T-helper 2 cell treated with Interferon-gamma antibody and Interleukin-4, amounts not matched to agents 100 ng/mL and 5 ng/mL, for 36 hours (primary cell): Measurements from ENCODE around the gene ACOX2. TPM values are rescaled to one million over a fixed set of nuclear protein-coding genes. Genes with fewer than 3 reads are reported as not detected.

Experiments
- intact Hi-C: fragments of 100-400 bp; cut with micrococcal nuclease; formaldehyde crosslinking; loops from one replicate; pipeline ENCODE4 v1.15.1; 2023
- total RNA-seq: library from RNA; stranded (reverse); gene quantifications from 2 replicates; pipeline ENCODE4 v1.2.3, GENCODE V29; 2022

The ACOX2 gene
- total RNA-seq, 1 donor from 2014 or later, result not detected

DNA sequence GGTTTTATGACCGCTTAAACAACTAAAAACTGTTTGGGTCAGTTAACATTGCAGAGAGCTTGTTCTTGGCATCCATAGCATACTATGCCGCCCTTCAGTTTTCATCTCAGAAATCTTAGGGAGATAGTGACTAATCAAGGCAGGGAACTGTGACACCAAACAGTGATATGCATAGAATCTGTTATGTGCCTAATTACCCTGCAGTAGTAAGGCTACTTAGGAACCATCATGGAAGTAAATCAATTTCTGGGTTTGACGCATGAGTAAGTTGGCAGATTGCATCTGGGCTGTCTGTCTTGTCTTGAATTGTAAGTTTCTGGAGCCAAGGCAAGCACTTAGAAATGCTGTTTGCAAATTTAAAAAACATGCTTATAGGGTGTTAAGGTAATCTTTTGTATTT lies 22.6 kb downstream of the ACOX2 start:
- intact Hi-C loops, result no loop called here

DNA sequence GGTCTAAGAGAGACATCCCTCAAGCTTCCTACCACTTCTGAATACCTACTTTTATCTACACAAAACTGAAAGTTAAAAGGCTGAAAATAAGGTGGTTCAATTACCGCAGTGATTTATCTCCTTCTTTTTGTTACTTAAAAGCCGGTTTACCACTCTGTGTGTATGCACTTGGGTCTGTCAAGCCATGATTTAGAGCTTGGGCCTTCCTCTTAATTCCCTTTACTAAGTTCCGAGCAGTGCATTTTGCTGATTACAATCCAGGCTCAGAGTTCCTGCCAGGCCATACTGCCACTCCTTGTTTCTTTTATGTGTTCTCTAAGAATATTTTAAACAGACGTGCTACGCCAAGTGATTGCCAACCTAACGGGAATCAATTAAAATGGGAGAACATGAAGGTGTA lies 28.6 kb downstream of the ACOX2 start:
- intact Hi-C loops, result no loop called here

DNA sequence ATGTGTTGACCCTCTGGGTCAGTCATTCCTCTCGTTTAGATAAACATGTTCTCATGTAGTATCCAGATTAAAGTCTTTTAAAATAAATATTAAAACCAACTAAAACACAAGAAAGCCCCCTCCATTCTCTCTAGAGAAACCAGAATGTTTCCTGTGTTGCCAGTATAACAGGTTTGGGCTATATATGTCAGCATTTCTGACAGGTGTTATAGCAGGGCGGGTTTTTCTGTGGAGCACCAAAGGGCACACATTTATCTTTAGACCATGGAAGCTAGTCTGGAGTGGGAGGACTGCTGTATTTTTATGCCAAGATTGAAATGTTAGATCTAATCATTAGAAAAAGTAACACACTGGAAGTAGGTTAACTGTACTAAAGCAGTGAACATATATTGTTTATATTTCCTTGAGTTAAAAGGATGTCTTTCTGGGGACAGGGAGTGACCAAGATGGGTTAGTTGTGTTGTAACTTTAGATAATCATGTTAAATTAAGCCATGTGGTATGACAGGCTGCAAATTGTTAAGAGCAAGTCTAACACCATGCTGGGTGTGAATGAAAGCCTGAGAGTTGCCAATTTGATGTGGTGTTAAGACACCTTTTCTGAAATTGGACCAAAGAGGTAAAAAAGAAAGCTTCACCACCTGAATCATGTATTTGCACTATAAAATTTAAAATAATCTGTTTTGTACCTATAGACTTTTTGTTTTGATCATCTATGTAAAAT lies 29.5 kb downstream of the ACOX2 start:
- intact Hi-C loops, result no loop called here

DNA sequence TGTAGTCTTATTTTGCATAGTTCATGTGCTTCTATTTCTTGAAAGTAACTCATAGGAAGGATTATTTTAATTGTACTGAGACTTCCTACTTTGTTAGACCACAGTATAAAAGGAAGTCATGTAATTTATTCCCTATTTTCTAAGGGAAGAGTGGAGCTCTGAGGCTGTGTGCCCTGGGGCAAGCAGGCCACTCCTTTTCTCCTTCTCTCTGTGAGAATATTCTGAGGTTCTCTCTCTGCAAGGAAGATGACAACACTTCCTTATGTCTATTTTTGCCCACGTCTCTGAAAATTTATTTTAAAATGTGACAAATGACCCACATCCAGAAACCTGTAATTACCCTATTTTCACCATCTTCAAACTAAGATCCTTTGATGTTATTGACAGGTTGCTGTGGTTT lies 34.1 kb downstream of the ACOX2 start:
- intact Hi-C loops, result no loop called here

DNA sequence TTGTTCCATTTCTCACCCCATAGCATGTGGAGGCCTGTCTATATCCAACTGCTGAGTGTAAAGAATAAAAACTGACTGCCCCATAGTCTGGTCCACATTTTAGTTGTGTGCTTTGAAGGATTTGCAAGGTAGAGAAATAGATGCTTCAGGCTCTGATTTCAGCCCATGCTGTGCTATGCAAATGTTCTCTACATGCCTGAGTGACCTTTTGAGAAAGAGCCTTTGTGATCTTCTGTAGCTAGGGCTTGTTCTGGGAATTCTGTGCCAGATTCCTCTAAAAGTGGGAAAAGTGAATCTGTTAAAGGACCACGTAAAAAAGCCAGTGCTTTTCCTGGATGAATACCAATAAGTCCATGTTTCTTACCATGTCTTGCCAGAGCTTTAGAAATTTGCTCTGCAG lies 39.9 kb downstream of the ACOX2 start:
- intact Hi-C loops, result no loop called here

DNA sequence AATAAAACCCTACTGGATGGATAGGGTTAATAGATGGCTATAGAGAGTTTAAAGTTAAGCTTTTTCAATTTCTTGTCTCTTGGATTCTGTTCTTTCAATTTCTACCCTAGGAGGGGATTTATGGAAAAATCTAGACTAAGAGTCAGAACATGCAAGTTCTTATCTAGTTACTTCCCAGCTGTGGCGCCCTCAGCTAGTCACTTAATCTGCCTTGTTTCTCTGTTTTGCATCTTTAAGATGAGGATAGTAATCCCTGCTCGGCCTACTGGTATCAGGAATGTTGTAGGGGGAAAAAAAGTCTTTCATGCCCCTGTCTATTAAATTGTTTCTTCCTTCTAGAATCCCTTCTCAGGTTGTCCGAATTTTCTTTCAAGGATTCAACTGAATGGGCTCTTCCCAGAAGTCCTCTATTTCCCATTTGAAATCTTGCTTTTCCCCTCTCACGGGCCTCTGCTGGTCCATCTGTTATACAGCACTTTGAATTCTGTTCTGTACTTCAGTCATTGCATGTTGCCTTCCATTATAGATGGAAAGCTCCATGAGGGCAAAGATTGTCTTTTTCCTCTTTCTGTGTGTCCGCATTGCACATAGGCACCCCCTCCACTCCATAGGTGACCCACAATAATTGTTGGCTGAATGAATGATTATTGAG lies 40.7 kb downstream of the ACOX2 start:
- intact Hi-C loops, result no loop called here

DNA sequence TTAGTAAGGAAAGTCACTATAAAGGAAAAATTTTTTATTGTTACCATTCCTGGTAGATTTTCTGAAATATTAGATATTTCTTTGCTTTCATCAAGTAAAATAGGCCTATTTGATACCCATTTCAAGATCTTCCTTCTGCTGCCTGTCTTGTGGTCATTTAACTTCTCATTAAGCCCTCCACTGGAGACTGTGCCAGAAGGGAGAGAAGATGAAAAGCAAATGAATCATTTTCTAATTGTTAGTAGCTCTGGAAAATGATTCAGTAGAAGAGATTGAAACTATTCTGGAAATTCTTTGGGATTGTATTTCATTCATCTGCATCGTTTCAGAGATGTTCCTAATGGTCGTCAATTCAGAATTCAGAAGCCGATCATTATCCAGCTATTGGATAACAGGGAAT lies 41.9 kb downstream of the ACOX2 start:
- intact Hi-C loops, result no loop called here

DNA sequence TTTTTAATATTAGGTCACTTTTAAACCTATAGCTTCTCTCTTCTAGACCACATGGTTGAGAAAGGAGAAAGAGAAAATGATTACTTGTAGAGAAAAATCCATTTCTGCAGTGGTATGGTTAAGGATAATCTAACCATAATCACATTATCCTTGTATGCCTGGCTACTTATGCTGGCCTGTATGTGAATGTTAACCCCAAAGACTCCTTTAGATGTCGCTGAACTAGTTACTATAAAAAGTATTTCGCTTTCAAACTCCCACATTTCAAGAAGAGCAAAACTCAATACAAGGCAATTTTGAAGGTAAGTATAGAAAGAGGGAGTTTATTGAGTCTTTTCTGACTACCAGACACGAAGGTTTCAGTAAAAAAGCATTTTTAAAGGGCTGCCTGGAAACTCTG lies 42.9 kb downstream of the ACOX2 start:
- intact Hi-C loops, result loop anchor here (5.0 kb wide), 3 partner anchors 257 to 1577 kb away; partner anchors contain the start of genes ABHD6 and CFAP20DC

DNA sequence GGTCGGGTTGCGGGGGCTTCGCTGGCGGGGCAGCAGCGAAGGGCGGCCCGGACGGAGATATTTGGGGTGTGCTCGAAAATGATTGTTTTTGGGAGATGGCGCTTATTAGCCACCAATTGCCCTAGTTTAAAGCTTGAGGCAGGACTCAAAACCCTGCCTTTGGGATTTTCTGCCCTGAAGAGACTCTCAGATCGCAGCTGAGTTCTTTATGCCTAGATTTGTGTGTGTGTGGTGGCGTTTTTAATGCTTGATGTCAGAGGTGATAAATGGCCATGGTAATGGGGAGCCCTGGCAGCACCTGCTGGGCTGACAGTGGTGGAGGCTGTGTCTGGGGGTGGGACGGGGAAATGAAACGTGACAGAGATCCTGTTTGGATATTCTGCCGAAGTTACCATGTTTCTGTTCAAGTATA lies 44.5 kb downstream of the ACOX2 start:
- intact Hi-C loops, result loop anchor here (1.0 to 5.0 kb wide), 5 partner anchors 21 to 1575 kb away; partner anchors contain the start of genes ABHD6 and CFAP20DC

DNA sequence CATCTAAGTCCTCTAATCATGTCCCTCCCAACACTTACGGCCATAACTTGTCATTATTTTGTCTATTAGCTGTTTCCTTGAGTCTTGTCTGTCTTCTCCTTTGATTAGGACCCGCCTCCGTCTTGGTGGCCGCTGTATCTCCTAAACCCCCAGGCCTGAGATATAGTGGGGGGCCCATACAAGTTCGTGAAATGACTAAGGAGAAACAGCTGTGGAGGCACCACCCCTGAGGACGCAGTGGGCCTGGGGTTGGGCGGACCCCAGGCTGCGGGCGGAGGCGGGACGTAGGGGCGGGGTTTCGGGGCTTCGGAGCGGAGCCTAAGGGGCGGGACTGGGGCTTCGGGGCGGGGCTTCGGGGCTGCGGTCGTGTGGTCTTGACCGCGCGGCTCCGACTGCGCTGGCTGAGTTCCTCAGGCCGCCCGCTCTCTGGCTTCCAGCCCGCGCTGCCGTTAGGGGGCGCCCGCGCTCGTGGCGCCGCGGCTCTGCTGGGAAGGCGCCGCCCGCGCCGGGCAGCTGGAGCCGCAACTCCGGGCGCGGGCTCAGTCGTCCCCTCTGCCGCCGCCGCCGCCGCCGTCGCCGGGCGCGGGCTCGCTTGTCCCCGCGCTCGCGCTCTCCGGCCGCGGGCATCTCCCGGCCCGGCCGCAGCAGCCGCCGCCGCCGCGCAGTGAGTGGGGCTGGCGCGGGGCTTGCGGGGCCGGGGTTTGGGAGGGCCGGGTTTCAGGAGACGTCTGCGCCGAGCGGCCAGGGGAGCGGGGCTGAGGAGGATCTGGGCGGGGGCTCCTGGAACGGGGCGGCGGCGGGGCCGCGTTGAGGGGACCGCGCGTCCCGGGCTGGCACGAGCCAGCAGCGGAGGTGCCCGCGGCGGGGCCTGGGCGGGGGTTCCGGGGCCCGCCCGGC lies 45.2 kb downstream of the ACOX2 start, which contains the start of gene KCTD6:
Gene KCTD6 (plus strand): TSS at position 591 of the 897 bp plus-strand sequence. CDS start 6,660 bp downstream, outside the sequence.
- intact Hi-C loops, result loop anchor here (1.0 to 5.0 kb wide), 9 partner anchors 20 to 1574 kb away; partner anchors contain the start of genes ABHD6, CFAP20DC, HTD2 and PDHB

DNA sequence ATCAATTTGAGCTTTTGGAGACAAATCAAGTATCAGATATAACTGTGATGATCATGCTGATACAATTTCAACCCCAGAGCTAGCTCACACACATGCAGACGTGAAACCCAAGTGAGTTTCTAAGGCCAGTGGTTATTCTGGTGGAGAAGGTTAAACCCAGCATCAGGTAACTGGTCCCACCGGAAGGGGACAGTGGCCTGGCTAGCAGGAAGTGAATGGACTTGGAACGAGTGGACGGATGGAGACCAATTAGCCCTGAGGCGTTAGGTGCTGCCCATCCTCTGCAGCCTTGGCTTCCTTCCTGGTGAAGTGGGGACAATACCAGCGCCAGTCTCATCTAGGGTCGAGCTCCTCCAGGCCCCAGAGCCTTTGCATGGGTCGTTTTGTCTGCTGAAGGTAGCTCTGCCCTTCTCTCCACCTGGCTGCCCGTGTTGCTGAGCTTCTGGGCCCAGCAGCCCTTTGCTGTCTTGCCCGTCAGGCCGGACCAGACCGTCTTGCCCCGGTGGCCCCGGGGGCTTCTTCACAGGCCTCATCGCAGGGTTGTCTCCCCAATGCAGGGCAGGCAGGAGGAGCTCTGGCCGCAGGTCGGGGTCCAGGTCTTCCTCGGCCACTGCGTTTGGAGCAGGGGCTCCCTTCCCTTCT lies 46.0 kb downstream of the ACOX2 start:
- intact Hi-C loops, result loop anchor here (1.0 to 5.0 kb wide), 7 partner anchors 28 to 1574 kb away; partner anchors contain the start of genes ABHD6, CFAP20DC, HTD2 and PDHB

DNA sequence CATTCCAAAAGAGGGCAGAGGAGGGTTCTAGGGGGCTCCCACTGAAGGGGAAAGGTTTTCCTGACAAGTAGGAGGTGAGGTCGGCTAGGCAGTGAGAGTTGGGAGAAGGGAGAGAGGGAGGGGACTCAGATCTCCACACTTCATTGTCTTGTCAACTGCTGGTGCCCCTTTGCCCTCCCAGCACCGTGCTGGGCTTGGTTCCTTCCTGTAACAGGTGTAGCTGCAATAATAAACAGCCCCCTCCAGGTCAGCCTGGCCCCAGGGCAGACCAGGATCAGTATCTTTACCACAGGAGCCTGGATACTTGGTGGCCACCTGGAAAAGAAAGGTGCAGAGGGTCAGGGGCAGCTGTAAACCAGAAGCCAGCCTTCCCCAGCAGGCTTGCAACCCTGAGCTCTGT lies 48.0 kb downstream of the ACOX2 start:
- intact Hi-C loops, result no loop called here

DNA sequence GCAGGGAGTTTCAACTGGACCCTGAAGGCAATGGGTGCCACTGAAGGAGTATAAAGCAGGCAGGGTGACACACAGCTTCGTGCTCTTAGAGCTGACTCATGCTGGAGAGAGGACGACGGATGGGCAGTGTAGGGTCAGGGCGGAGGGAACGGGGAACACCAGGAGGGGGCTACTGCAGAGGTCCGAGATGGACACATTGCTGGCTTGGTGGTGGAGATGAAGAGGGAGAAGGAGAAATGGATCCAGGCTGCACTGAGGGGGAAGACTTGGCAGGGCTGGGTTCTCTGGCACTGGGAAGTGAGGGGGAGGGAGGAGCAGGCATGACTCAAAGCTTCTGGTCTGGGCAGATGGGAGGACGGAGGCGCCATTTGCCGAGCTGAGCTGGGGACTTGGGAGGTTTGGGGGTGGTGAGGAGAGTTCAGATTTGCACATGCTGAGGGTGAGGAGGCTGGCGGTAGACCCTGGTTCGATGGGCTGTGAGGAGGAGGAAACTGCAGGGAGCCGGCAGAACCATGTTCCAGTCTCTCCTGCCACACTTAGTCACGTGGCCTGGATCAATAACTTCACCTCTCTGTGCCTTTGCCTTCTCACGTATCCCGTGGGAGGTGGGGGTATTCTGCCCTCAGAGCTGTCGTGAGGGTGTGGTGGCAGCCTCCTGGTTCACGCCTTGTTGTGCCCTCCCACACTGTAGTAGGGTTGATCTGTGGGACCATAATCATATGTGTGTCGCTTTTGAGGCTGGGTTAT lies 49.7 kb downstream of the ACOX2 start:
- intact Hi-C loops, result no loop called here

DNA sequence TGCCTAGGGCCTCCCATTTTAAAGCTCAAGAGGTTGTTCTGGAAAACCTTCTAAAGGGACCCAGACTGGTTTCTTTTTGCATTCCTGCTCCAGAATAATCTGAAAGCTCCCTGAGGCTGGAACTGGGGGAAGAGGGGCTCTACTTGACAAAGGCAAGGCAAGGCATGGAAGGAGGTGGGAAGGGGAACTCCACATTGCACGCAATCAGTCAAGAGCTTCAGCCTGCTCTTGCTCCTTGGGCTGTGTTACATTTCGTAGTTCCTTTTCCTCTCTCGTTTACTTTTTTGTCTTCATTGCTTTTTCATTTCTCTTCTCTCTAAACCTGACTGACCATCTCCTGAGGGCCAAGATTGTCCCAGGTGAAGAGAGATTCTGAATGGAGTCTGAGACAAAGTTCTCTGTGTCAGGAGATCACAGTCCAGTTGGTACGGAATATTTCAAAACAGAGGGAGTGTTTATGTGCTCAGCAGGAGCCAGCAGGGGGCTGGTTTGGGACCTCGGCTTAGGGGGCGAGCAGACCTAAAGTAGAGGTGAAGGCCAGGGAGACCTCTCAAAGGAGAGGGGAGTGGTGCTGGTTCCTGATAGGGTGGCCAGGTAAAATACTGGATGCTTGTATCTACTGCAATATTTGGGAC lies 51.1 kb downstream of the ACOX2 start:
- intact Hi-C loops, result no loop called here

DNA sequence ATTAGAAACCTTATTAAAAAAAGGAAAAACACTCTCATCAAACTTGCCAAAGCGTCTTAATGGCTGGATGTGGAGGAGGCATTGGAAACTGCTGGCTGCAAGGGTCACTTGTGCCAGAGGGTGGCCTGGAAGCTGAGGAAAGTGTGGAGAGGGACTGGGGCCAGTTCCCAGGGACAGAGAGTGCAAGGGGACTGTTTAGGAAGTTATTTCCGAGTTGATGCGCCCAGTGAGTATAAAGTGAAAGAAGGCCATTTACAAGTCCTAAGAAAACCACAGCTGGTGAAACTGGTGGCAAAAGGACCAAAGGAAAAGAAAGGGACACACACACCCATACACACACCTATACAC lies 52.3 kb downstream of the ACOX2 start:
- intact Hi-C loops, result no loop called here

DNA sequence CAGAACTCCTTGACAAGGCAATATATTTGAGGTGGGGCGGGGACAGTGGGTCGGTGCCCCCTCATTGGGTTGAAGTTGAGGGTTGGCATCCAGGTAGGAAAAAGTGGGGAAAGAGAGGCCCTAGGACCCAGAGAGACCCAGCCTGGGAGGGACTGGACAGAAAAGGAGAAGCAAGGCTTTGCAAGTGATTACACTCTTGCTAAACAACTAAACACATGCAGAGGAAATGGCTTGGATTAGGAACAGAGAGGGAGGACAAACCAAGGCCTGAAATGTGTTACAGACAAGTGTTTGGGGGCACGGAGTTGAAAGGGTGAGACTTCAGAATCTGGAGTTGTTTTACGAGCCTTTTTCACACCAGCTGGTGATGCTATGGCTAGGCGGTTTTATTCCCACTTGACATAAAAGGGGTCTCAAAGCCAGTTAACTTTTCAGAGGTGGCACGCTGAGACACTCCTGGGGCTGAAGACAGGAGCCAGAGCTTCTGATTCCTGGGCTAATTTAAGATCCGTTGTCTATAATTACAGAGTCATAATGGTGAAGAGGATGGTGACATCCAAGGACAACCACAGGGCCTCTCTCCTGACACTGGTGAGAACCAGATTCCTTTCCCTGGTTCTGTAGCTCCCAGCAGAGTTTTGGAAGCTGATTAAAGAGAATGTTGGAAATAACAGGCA lies 52.8 kb downstream of the ACOX2 start:
- intact Hi-C loops, result no loop called here

DNA sequence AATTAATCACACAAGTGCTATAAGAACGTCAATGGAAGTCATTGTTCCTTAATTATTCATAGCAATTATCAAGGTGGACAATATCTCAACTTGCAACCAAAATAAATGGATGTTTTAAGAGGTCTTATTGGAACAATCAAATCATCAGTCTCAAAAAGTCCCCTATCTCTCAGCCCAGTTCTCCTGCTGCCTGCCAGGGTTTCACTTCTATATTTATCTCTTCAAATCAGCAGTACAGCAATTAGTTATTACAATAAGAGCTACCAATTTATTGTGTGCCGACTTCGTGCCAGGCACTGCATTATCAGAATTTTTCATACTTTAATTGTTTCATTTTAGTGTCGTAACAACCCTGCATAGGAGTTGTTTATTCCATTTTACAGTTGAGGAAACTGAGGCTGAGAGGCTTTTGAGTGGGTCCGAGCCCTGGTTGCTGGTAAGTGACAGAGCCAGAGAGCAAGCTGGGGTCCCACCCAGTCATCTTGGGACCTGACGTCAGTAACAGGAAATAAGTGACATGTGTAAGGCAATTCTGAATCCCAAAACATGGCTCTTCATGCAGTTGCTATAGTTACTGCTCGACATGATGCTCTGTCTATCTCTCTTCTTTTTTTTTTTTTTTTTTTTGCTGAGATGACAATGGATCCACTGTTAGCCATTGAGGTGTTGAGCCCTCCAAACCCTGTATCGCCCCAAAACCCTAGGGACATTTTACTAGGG lies 53.9 kb downstream of the ACOX2 start:
- intact Hi-C loops, result no loop called here

DNA sequence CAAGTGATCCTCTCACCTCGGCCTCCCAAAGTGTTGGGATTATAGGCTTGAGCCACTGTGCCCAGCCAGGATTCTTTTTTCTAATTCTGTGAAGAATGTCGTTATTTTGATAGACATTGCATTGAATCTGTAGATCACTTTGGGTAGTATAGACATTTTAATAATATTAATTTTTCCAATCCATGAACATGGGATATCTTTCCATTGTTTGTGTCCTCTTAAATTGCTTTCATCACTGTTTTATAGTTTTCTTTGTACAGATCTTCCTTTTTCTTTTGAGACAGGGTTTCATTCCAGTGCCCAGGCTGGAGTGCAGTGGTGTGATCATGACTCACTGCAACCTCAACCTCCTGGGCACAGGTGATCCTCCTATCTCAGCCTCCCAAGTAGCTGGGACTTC lies 56.7 kb downstream of the ACOX2 start:
- intact Hi-C loops, result no loop called here

DNA sequence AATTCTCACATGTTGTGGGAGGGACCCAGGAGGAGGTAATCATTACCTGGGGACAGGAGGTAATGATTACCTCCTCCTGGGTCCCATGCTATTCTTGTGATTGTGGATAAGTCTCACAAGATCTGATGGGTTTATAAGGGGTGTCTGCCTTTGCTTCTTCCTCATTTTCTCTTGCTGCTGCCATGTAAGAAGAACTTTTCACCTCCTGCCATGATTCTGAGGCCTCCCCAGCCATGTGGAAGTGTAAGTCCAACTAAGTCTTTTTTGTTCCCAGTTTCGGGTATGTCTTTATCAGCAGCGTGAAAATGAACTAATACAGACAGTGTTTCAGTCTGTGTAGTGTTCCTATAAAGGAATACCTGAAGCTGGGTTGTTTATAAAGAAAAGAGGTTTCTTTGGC lies 58.2 kb downstream of the ACOX2 start:
- intact Hi-C loops, result no loop called here
